Stimulated activated CD4-positive, alpha-beta T cell treated with anti-CD3 and anti-CD28 coated beads, TNF-alpha, amount 100 ng/mL, for 48 hours (primary cell): Measurements from ENCODE around the gene PPFIBP1.

ENCODE experiments used
- DNase-seq, 3 donors: peaks; one replicate each; pipeline ENCODE4 v3.0.0-alpha.2; 2020; ENCODE audit warnings: low read depth in 3 of 3

The PPFIBP1 gene

DNA sequence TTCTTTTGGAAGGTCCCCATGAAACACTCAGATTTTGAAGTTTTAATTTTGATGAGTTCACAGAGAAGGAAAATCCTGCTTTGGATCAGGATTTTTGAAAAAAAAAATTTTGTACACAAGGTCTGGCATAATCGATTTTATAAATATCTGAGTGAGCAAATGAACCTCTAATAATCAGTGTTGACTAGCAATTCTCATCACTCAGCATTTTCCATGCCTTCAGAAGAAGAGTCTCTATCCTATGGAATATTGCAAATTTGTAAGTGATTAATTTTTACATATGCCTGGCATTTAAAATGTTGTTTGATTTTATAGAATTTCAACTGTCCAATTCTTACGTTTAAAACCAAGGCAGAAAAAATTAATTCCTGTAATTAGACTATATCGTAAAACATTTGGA is 141.7 kb downstream of the PPFIBP1 start:
- no peak for DNase-seq

DNA sequence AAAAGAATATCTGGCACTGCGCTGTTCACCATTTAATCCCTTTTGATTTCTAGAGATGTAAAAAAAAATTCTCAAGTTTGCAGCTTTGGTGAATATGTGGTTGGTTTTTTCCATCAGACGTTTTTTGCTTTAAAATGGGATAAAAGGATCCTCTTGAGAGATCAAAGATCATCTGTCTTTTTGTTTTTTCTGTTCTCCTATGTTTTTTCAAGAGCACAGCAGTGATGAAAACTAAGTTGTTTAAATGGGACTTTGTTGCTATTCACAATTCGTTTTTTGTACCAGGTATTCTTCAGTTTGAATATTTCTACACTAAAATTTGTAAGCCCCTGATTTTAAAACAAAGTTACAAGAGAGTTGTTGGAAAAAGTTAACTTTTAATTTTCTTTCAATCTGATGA is 142.5 kb downstream of the PPFIBP1 start:
- DNase-seq, result no peak

DNA sequence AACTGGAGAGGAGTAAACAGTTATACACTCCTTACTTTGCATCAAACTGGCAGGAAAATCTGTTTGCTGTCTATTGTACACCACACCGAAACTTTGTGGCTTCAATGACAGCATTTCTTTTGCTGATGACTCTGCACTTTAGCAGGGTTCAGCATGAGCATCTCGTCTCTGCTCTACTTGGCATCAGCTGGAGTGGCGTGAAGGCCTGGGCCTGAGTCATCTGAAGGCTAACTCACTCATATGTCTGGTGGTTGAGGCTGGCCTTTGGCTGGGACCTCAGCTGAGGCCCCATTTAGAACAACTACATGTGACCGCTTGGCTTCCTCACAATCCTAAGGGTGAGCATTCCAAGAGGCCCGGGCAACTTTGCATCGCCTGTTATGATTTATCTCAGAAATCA is 143.5 kb downstream of the PPFIBP1 start:
- no peak for DNase-seq

DNA sequence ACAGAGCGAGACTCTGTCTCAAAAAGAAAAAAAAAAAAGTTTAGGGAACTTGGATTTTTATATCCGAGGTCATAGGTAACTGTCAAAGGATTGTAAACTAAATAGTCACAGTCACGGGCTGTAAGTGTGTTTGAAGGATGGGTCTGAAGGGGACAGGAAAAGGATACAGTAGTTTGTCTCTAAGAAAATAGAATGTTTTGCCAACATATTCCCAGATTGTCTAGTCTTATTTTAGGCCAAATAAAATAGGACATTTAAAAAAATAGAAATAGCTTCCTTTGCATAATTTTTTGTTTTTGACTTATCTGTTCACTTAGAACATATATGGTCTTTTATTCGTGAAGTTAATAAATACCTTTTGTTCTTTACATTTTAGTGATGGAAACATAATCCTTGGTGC is 148.0 kb downstream of the PPFIBP1 start:
- DNase-seq, result no peak

DNA sequence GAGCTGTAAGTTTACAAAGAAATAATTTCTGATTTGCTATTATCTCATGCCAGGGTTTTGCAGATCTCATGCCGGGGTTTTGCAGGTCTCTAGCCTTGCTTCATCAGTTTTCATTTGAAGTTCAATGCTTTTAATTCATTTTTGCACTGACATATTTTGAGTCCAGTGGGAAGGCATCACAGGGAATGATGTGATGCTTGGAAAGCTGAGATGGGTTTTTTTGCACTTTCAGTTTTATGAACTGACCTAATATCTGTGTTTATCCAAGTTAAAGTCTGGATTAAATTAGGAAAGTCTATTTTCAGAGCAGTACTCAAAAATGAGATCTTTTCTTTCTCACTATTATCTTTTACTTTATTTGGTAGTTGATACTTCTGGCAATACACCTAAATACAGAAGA is 148.6 kb downstream of the PPFIBP1 start:
- no peak for DNase-seq

DNA sequence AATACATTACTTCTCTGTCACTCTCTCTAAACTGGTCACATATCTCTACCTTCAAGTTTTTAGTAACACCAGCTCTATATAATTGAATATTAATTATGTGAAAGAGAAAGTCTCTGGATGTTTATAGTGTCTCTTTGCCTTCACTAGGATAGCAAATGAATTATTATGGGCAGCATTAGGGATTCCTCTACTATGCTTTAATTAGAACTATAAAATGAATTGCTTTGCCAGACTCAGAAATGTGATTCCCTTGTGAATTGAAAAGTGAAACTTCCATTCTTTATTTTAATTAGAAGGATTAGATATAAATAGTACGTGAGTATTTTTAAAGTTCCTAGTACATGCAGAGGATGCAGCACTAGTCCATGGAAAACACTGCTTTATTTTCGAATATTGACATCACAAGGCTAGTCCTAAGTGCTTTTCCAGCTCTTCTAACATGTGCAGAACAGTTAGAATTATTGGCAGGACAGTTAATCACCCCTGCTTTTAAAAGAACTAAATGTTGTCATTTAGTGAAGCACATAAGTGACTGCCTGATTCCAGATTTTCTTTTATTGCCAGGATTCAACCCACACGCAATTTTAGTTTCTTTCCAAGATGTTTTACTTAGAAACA is 149.2 kb downstream of the PPFIBP1 start:
- no peak for DNase-seq

DNA sequence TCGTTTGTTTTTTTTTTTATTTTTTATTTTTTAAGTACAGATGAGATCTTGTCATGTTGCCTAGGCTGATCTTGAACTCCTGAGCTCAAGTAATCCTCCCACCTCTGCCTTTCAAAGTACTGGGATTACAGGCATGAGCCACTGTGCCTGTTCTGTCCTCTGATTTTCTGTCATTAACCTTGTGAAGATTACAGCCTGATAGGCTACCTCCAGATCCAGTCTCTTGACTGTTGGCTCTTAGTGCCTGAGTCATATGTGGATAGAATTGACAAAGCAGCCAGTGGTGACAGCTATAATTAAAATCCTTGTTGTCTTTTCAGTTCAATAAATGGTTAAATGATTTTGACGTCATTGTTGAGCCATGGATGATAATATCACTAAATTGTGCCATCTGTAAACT is 151.0 kb downstream of the PPFIBP1 start:
- DNase-seq, result no peak

DNA sequence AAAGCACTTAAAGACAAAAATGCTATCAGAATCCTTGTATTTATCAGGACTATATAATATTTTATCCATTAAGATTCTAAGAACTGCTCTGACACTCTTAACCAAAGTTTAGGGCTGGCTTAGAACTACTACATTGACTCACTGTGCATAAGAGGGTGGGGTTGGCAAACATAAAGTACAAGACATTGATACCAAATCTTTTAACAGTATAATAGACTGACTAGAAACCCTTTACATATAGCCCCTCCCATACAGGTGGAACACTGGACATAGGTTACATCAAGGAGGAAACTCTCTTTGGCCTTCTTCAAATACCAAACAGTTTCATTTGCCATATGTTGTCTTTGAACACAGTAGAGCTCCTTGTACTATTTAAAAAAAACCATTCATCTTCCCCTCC is 156.6 kb downstream of the PPFIBP1 start:
- DNase-seq, result no peak

DNA sequence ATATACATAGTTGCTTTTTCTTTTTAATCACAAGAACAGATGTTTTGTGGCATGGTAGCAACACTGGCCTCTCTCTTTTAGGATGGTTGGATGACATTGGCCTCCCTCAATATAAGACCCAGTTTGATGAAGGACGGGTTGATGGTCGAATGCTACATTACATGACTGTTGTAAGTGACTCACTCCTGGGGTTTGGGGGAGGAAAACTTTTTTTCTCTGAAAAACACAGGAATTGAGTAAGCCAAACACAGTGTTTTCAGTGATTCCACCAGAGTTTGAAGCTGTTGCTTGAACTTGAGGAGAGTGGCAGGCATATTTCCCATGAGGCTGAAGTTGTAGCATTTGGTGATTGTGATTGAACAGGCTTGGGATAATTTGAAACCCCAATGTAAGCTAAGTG is 158.5 kb downstream of the PPFIBP1 start:
- DNase-seq, result no peak

DNA sequence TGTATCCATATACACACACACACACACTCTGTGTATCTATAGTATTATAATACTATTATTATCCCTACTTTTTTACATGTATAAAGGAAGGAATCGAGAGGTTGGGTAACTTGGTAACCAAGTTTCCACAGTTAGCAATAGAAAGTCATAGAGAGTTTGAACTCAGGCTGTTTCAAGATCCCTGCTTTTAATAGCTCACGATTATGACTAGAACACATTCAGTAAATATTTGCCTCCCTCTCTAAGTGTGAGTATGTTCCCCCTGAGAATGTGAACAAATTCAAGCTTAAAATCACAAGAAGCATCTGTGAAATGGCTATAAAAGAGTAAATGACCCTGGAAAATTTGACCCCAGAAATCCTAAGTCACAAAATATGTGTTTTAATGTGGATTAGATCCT is 161.3 kb downstream of the PPFIBP1 start:
- no peak for DNase-seq

DNA sequence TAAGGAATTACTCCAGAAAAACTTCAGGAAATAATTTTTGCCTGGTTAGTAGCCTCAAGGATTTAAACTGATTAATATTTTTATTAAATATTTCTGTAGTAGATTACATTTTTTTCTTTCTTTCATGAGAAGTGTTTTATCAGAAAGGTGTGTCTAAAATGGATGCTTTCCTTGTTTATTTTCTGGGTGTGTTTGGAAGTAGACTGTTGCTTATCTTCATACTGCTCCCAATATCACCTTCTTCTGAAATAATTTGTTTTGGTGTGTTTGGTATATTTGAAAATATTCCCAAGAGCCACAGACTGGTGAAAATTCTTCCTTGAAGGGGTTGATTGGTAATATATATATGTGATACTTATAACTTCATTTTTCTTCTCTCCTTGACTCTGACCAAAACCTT is 162.1 kb downstream of the PPFIBP1 start:
- no peak for DNase-seq

DNA sequence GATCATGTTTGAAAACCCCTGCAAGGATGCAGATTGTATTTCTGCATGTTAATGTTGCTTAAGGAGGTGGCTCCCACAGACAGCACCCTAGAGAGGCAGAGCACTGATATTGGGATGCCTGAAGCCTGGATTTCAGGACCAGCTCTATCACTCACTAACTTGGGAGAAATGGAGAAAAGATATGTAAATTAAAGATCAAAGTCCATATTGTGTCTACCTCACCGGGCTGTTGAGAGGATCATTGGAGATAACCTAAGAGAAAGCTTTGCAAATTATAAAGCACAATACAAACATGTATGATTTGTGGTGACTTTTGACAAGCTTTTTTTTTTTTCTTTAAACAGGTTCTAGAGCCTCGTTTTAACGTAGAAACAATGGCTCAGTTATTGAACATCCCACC is 164.7 kb downstream of the PPFIBP1 start:
- no peak for DNase-seq

DNA sequence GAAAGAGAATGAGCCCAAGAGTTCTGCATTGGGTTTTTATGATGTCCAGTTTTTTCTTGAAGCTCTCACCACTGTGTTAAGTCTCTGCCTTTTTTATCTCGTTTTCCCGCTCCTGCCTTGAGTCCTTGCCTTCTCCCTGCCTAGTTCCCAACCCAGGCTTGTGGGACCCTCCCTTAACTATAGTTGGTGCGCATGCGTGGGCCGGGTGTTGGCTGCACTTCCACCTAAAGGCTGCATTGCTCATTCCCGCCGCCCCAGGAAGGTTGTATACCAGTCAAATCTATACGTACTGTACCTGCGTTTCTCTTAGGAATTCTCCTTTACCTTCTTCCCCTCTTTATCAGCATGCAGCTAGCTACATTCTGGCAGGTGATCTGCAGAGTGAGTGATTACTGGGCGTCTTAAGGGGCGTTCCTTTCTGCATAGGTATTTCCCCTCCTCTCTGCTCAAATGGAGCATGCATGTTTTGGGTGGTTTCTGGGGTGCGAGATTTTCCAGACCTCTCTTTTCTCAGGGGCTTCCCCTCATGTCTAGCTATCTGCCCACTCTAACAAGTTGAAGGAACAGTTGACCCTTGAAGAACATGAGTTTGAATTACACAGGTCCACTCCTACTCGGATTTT is 165.7 kb downstream of the PPFIBP1 start:
- no peak for DNase-seq

DNA sequence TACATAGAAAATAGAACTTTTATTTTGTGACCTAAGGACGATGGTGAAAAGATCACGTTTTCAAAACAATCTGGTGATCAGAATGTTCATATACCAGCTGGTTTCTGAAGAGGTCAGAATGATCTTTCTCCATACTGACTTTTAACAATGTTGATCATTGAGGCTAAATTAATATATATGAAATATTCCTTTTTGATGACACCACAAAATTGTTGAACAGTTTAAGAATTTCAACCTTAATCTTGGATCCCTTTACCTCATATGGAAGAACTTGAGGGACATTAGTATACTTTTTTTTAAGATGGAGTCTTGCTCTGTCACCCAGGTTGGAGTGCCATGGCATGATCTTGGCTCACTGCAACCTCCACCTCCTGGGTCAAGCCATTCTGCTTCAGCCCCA is 169.4 kb downstream of the PPFIBP1 start:
- no peak for DNase-seq

DNA sequence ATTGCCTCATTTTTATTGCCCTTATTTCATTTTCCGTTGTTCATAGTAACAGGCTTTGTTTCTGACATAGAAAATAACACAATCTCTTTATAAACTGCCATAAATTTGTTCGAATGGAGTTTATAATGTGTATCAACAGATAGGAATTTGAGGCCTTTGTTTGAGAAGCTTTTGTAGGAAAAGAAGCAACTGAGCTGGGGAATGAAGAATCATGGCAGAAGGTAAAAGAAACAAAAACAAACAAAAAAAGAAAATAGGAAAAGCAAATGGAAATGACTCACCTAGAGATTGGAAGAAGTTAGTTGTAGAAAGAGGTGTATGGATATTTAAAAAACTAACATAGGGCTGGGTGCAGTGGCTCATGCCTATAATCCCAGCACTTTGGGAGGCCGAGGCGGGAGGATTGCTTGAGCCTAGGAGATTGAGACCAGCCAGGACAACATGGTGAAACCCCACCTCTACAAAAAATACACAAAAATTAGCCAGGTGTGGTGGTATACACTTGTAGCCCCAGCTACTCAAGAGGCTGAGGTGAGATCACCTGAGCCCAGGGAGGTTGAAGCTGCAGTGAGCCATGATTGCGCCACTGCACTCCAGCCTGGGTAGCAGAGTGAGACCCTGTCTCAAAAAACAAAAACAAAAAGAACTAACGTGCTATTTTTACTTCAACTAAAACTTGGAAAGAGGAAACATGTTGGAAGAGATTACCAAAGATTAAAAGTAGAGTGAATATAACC is 171.7 kb downstream of the PPFIBP1 start:
- DNase-seq, result no peak

DNA sequence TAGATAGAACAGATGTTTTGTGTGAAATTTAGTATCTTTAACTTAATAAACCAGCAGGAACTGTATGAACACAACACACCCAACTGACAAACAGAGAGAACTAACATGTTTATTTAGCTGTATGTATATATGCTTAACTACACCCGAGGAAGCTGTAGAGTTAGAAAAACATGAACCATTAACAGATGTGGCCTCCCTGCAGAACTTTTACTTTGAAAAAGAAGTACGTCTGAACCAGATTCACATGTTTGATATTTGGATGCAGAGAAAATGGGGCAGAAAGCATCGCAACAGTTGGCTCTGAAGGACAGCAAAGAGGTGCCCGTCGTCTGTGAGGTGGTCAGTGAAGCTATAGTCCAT is 172.3 kb downstream of the PPFIBP1 start, which contains the start of gene REP15:
REP15 (plus strand) TSS at position 155 of the 360 bp plus-strand sequence; CDS start at position 271, 116 bp downstream.
- DNase-seq, result no peak

DNA sequence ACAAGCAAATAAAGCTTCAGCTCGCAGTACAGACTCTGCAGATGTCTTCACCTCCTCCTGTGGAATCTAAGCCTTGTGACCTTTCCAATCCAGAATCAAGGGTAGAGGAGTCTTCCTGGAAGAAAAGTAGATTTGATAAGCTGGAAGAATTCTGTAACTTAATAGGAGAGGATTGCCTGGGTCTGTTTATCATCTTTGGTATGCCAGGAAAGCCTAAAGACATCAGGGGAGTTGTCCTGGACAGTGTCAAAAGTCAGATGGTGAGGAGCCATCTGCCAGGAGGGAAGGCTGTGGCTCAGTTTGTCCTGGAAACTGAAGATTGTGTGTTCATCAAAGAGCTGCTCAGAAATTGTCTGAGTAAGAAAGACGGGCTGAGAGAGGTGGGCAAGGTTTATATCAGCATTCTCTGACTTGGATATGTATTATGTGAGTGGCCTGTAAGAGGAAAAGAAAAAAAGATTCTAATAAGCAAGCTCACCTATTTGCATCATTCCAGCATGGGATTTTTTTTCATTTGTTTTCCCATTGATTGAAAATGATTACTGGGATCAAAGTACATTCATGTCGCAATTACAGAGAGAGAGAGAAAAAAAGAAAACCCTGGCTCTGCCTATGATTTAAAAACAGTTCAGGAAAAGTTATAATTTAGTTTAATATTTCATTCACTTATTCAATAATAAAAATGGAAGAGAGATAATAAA is 173.0 kb downstream of the PPFIBP1 start:
- DNase-seq, result no peak

DNA sequence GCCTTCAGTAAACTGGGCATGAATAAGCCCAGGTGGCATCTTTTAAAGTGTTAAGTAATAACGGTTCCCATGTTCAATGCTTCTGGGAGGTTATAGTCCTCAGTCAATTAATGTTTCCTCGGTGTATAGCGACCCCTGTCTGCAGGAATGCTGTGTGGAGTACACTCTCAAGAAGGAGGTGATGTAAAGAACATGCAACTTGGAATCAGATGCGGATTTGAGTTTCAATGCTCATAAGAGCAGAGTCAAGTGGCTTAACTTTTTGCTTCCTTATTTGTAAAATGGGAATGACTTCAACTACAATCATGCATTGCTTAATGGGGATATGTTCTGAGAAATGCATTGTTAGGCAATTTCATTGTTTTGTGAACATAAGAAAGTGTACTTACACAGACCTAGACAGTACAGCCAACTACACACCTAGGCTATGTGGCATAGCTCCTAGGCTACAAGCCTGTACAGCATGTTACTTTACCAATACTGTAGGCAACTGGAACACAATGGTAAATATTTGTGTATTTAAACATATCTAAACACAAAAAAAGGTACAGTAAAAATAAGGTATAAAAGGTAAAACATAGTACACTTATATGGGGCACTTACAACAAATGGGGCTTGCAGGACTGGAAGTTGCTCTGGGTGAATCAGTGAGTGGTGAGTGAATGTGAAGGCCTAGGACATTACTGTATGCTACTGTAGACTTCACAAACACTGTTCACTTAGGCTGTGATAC is 179.9 kb downstream of the PPFIBP1 start:
- DNase-seq, result peak; percentile 48 to 65 (median 63)

DNA sequence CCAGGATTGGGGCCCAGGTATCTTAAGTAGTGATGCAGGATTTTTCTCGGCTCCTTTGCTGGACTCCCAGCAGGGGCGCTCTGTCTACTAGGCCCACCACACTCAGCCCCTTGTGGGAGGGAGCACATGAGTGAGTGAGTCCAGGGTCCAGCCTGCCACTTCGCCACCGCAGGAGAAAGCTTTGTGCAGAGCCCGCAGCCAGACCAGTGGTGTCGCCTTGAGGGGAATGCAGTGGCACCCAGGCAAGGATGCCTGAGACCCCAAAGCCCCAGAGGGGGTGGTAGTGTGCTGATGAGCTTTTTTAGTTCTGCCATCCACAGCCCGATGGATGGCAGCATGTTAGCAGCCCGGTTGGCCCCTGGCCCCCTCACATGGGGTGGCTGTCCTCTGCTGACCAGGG is 181.3 kb downstream of the PPFIBP1 start:
- no peak for DNase-seq

DNA sequence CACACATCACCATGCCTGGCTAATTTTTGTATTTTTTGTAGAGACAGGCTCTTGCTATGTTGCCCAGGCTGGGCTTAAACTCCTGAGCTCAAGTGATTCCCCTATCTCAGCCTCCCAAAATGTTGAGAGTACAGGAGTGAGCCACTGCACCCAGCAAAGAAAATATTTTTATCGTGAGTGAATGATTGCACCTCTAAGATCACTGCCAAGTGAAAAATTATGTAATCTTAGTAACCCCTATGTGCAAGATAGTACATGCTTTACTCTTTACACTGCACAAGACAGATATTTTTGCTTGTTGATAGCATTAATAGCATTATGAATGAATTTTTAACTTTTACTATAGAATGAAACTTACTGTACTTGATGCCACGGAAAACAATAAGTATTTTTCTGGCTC is 183.2 kb downstream of the PPFIBP1 start:
- DNase-seq, result no peak

DNA sequence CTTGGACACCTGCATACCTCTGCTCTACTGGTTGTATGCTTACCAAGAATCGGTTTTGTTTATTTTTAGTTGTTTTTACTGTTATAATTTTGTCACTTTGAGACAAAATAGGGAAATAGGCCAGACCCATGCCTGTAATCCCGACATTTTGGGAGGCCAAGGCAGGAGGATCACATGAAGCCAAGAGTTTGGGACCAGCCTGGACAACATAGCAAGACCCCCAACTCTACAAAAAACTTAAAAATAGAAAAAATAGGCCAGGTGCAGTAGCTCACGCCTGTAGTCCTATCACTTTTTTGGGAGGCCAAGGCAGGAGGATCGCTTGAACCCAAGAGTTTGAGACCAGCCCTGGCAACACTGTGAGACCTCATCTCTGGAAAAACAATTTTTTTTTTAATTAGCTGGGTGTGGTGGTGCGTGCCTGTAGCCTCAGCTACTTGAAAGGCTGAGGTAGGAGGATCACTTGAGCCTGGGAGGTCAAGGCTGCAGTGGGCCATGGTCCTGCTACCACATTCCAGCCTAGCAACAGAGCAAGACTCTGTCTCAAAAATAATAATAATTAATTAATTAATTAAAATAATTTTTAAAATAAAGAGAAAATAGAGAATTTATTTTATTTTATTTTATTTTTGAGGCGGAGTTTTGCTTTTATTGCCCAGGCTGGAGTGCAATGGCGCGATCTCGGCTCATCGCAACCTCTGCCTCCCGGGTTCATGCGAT is 185.4 kb downstream of the PPFIBP1 start:
- no peak for DNase-seq
